ENCODE results near the gene ATP2B3.

ATP2B3 gene

GRCh38 chrX:153478746-153479145 is 38.7 kb upstream of the ATP2B3 start:
- TF ChIP-seq GATA3 (IDR thresholded peaks at IDR 0.05; ENCODE audit: low read depth, low read length), result no peak
- TF ChIP-seq GATA2 (IDR thresholded peaks at IDR 0.05; ENCODE audit: low read depth, low read length), result no peak

GRCh38 chrX:153481043-153481442 is 36.4 kb upstream of the ATP2B3 start:
- TF ChIP-seq GATA3 (IDR thresholded peaks at IDR 0.05; ENCODE audit: low read depth, low read length), result no peak
- TF ChIP-seq GATA2 (IDR thresholded peaks at IDR 0.05; ENCODE audit: low read depth, low read length), result no peak

- TF ChIP-seq GATA2 (IDR thresholded peaks at IDR 0.05; ENCODE audit: low read depth, low read length) (no peak), GATA3 (IDR thresholded peaks at IDR 0.05; ENCODE audit: low read depth, low read length) (no peak)
Observed at GRCh38 chrX:153482376-153483015, 34.9 kb upstream of the ATP2B3 start.

- TF ChIP-seq GATA2 (IDR thresholded peaks at IDR 0.05; ENCODE audit: low read depth, low read length) (no peak), GATA3 (IDR thresholded peaks at IDR 0.05; ENCODE audit: low read depth, low read length) (no peak)
Observed at GRCh38 chrX:153485396-153486080, 31.9 kb upstream of the ATP2B3 start.

- no peak for TF ChIP-seq GATA2 (IDR thresholded peaks at IDR 0.05; ENCODE audit: low read depth, low read length)
- TF ChIP-seq GATA3 (IDR thresholded peaks at IDR 0.05; ENCODE audit: low read depth, low read length), result no peak
Observed at GRCh38 chrX:153486171-153486570, 31.3 kb upstream of the ATP2B3 start.

- TF ChIP-seq GATA3 (IDR thresholded peaks at IDR 0.05; ENCODE audit: low read depth, low read length) (no peak), GATA2 (IDR thresholded peaks at IDR 0.05; ENCODE audit: low read depth, low read length) (no peak)
Observed at GRCh38 chrX:153487590-153488071, 29.8 kb upstream of the ATP2B3 start.

GRCh38 chrX:153488231-153488914 is 29.1 kb upstream of the ATP2B3 start:
- TF ChIP-seq GATA2 (IDR thresholded peaks at IDR 0.05; ENCODE audit: low read depth, low read length) (no peak), GATA3 (IDR thresholded peaks at IDR 0.05; ENCODE audit: low read depth, low read length) (no peak)

GRCh38 chrX:153490217-153490930 is 27.1 kb upstream of the ATP2B3 start:
- TF ChIP-seq GATA2 (IDR thresholded peaks at IDR 0.05; ENCODE audit: low read depth, low read length) (0 out of 2 replicates have a peak, but pooled peaks have one; percentile 30), GATA3 (IDR thresholded peaks at IDR 0.05; ENCODE audit: low read depth, low read length) (no peak)

- TF ChIP-seq GATA3 (IDR thresholded peaks at IDR 0.05; ENCODE audit: low read depth, low read length) (no peak), GATA2 (IDR thresholded peaks at IDR 0.05; ENCODE audit: low read depth, low read length) (no peak)
Observed at GRCh38 chrX:153491351-153491914, 26.0 kb upstream of the ATP2B3 start.

- no peak for TF ChIP-seq GATA2 (IDR thresholded peaks at IDR 0.05; ENCODE audit: low read depth, low read length)
- TF ChIP-seq GATA3 (IDR thresholded peaks at IDR 0.05; ENCODE audit: low read depth, low read length), result no peak
Observed at GRCh38 chrX:153491918-153492317, 25.5 kb upstream of the ATP2B3 start.

GRCh38 chrX:153492543-153492942 is 24.9 kb upstream of the ATP2B3 start:
- TF ChIP-seq GATA2 (IDR thresholded peaks at IDR 0.05; ENCODE audit: low read depth, low read length) (no peak), GATA3 (IDR thresholded peaks at IDR 0.05; ENCODE audit: low read depth, low read length) (no peak)

- TF ChIP-seq GATA2 (IDR thresholded peaks at IDR 0.05; ENCODE audit: low read depth, low read length), result no peak
- TF ChIP-seq GATA3 (IDR thresholded peaks at IDR 0.05; ENCODE audit: low read depth, low read length), result no peak
Observed at GRCh38 chrX:153493085-153493484, 24.4 kb upstream of the ATP2B3 start.

- TF ChIP-seq GATA2 (IDR thresholded peaks at IDR 0.05; ENCODE audit: low read depth, low read length) (no peak), GATA3 (IDR thresholded peaks at IDR 0.05; ENCODE audit: low read depth, low read length) (no peak)
Observed at GRCh38 chrX:153494061-153494460, 23.4 kb upstream of the ATP2B3 start.
